Activated naive CD4-positive, alpha-beta T cell treated with anti-CD3 and anti-CD28 coated beads, Interleukin-2, amount 50 U/mL, for 24 hours (primary cell): ENCODE data around the gene GNAS.

Source experiments
- H3K27ac Mint-ChIP-seq: one replicate; pipeline ENCODE4 v1.8.0; 2021; ENCODE audit warnings: mild to moderate bottlenecking, mixed read lengths
- H3K27me3 Mint-ChIP-seq: one replicate; pipeline ENCODE4 v1.8.0; 2021; ENCODE audit warnings: mixed read lengths
- H3K36me3 Mint-ChIP-seq: one replicate; pipeline ENCODE4 v1.8.0; 2021; ENCODE audit warnings: mixed read lengths
- H3K4me1 Mint-ChIP-seq: one replicate; pipeline ENCODE4 v1.8.0; 2021; ENCODE audit warnings: mixed read lengths
- H3K4me3 Mint-ChIP-seq: one replicate; pipeline ENCODE4 v1.8.0; 2021; ENCODE audit warnings: mild to moderate bottlenecking, mixed read lengths
- H3K9me3 Mint-ChIP-seq: one replicate; pipeline ENCODE4 v1.8.0; 2021; ENCODE audit warnings: mixed read lengths

GNAS gene

GRCh38 chr20:58892932-58893224 lies 40.4 kb downstream of the GNAS start:
- Mint-ChIP-seq H3K9me3 (no peaks in the 10 kb centered on the region), H3K4me1 (peaks cover 54% of the 10 kb centered on the region)

GRCh38 chr20:58893355-58894120 lies 41.0 kb downstream of the GNAS start:
- peak overlapping the region; percentile 97 for H3K27ac Mint-ChIP-seq
- peak overlapping the region; percentile 90 for H3K4me3 Mint-ChIP-seq
- peaks cover 10% of the 10 kb centered on the region for H3K36me3 Mint-ChIP-seq
- H3K4me1 Mint-ChIP-seq = peaks cover 56% of the 10 kb centered on the region
- H3K27me3 Mint-ChIP-seq = no peaks in the 10 kb centered on the region
- no peaks in the 10 kb centered on the region for H3K9me3 Mint-ChIP-seq

More at GRCh38 chr20:58892932-58893224, 40.4 kb downstream of the GNAS start:
- Mint-ChIP-seq H3K27ac (peak overlapping the region; percentile 98), H3K4me3 (peak overlapping the region; percentile 98), H3K27me3 (no peaks in the 10 kb centered on the region), H3K36me3 (peaks cover 9% of the 10 kb centered on the region)

- Mint-ChIP-seq H3K4me3 (peak overlapping the region; percentile 90), H3K36me3 (peaks cover 13% of the 10 kb centered on the region), H3K9me3 (no peaks in the 10 kb centered on the region), H3K4me1 (peaks cover 67% of the 10 kb centered on the region), H3K27ac (peak overlapping the region; percentile 97), H3K27me3 (no peaks in the 10 kb centered on the region)
Observed at GRCh38 chr20:58894652-58895447, 42.3 kb downstream of the GNAS start.

GRCh38 chr20:58895448-58896180 lies 43.1 kb downstream of the GNAS start:
- H3K27me3 Mint-ChIP-seq = no peaks in the 10 kb centered on the region
- peaks cover 74% of the 10 kb centered on the region for H3K4me1 Mint-ChIP-seq
- H3K4me3 Mint-ChIP-seq = peak overlapping the region; percentile 90
- H3K27ac Mint-ChIP-seq = peak overlapping the region; percentile 97
- H3K36me3 Mint-ChIP-seq = peaks cover 13% of the 10 kb centered on the region
- H3K9me3 Mint-ChIP-seq = no peaks in the 10 kb centered on the region

GRCh38 chr20:58896820-58897219 lies 44.3 kb downstream of the GNAS start:
- no peak overlapping the region for H3K4me3 Mint-ChIP-seq
- H3K4me1 Mint-ChIP-seq = peaks cover 82% of the 10 kb centered on the region
- no peaks in the 10 kb centered on the region for H3K27me3 Mint-ChIP-seq
- H3K27ac Mint-ChIP-seq = peak overlapping the region; percentile 43
- H3K36me3 Mint-ChIP-seq = peaks cover 14% of the 10 kb centered on the region
- no peaks in the 10 kb centered on the region for H3K9me3 Mint-ChIP-seq

- Mint-ChIP-seq H3K4me1 (peaks cover 87% of the 10 kb centered on the region), H3K4me3 (no peak overlapping the region), H3K36me3 (peaks cover 17% of the 10 kb centered on the region), H3K27ac (peak overlapping the region; percentile 68), H3K9me3 (no peaks in the 10 kb centered on the region), H3K27me3 (no peaks in the 10 kb centered on the region)
Observed at GRCh38 chr20:58897488-58897887, 45.0 kb downstream of the GNAS start.

DNA sequence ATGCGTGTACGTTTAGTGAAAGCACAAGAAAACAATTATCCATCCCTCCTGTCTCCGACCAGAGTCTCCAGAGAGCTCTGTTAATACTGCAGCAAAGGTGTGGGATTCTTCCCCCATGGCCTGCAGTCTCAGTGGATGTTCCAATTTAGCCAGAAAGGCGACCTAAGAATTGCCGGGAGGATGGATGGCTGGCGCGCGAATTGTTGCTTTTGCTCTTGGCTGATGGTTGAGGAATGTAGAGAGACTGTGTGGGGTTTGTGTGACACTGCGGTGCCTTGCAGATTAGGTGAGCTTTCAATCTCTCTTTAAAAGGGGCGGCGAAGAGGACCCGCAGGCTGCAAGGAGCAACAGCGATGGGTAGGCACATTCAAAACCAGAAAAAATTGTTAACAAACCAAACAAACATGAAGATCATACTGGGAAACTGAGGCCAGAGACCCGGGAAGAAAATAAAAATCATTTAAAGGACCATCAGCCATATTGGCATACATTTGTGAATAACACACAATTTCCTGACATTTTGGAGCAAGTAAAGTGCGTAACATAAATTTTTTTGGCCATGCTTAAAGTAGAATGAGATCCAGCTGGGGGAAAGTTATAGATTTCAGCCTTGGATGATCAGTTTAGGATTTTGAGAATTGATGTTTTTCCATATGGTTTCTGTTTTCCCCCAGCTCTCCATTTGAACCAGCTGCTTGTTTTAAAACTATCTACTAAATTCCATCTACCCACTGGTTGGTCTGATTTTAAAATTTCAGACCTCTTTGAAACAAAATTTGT lies 46.3 kb downstream of the GNAS start:
- Mint-ChIP-seq H3K9me3 (no peaks in the 10 kb centered on the region), H3K4me3 (no peak overlapping the region), H3K36me3 (peaks cover 16% of the 10 kb centered on the region), H3K27me3 (no peaks in the 10 kb centered on the region), H3K27ac (no peak overlapping the region), H3K4me1 (peaks cover 84% of the 10 kb centered on the region)

DNA sequence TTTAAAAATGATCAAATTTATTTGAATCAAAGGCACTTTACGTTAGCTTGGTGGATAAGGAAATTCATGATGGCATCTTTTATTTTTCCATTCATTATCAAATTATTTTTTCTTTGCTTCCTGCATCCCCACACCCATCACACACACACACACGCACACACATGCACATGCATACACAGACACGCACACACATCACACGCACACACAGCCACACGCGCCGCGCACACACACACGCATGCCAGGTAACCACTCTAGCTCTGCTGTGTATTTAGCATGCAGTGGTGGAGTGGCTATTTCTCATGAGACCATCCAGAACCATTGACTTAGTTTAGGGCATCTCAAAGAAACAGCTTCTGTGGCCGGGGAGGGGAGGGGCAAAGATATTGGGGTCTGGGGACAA lies 47.0 kb downstream of the GNAS start:
- H3K27ac Mint-ChIP-seq = peak overlapping the region; percentile 56
- H3K4me1 Mint-ChIP-seq = peaks cover 78% of the 10 kb centered on the region
- no peaks in the 10 kb centered on the region for H3K9me3 Mint-ChIP-seq
- no peaks in the 10 kb centered on the region for H3K27me3 Mint-ChIP-seq
- no peak overlapping the region for H3K4me3 Mint-ChIP-seq
- peaks cover 18% of the 10 kb centered on the region for H3K36me3 Mint-ChIP-seq

- Mint-ChIP-seq H3K27me3 (no peaks in the 10 kb centered on the region), H3K4me3 (no peak overlapping the region), H3K9me3 (no peaks in the 10 kb centered on the region), H3K27ac (peak overlapping the region; percentile 3), H3K4me1 (peaks cover 76% of the 10 kb centered on the region), H3K36me3 (peaks cover 24% of the 10 kb centered on the region)
Observed at GRCh38 chr20:58900397-58900796, 47.9 kb downstream of the GNAS start.

DNA sequence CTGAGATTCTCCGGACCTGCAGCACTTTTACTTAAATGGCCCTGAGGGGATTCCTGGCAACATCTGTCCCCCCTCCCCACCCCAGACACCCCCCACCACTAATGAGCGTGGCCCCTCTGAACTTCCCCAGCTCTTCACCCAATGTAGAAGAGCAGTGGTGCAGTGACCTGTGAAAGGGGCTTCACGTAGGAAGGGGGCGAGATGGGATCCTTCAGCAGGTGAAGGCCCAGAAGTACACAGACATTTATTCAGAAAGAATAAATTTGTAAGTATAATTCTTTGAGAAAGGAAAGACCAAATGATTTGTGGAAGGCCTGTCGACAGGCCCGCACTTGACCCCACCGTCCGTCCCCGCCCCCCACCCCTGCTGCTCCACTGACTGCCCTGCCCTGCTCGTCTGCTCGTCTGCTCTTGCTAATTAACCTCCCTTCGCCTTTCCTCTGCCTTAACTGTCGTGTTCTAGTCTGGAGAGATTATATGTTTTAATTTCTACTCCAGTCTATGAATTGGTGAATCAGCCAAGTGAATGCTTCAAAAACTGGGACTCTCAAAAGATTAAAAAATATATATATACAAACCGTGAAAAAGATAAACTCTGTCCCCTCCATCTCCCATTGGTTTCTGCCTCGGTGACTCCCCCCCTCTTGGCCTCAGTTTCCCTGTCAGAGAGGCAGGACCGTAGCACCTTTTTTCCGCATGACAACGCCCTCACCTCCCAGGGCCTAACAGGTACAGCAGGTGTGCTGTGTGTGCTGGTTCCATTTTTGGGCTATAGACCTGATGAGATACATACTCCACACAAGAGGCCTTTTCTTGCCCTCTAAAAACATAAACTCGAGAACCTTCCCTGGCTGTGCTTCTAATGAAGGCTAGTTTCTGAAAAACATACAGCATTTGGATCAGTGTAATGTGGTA lies 49.2 kb downstream of the GNAS start:
- H3K9me3 Mint-ChIP-seq = no peaks in the 10 kb centered on the region
- peaks cover 76% of the 10 kb centered on the region for H3K4me1 Mint-ChIP-seq
- H3K27ac Mint-ChIP-seq = peak overlapping the region; percentile 59
- H3K27me3 Mint-ChIP-seq = no peaks in the 10 kb centered on the region
- peaks cover 28% of the 10 kb centered on the region for H3K36me3 Mint-ChIP-seq
- H3K4me3 Mint-ChIP-seq = peak overlapping the region; percentile 58

GRCh38 chr20:58903614-58904013 lies 51.1 kb downstream of the GNAS start:
- Mint-ChIP-seq H3K27ac (no peak overlapping the region), H3K9me3 (no peaks in the 10 kb centered on the region)

DNA sequence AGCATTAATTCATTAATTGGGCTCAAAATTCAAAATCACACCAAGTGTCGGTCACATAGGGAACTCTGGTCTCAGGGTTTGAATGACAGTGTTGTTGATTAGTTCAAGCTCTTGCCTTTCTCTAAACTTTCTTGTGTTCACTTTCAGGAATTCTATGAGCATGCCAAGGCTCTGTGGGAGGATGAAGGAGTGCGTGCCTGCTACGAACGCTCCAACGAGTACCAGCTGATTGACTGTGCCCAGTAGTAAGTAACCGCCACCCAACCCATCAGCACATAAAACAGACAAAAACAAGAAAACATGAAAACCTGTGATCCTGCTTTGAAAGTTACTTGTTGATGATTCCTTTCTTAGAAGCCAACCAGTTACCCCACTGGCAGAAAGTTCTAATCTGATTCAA lies 52.7 kb downstream of the GNAS start:
- Mint-ChIP-seq H3K36me3 (peaks cover 31% of the 10 kb centered on the region), H3K27ac (peak overlapping the region; percentile 79), H3K9me3 (no peaks in the 10 kb centered on the region), H3K4me1 (peaks cover 63% of the 10 kb centered on the region), H3K4me3 (no peak overlapping the region), H3K27me3 (no peaks in the 10 kb centered on the region)

More at GRCh38 chr20:58903614-58904013, 51.1 kb downstream of the GNAS start:
- peaks cover 28% of the 10 kb centered on the region for H3K36me3 Mint-ChIP-seq
- H3K27me3 Mint-ChIP-seq = no peaks in the 10 kb centered on the region
- peaks cover 77% of the 10 kb centered on the region for H3K4me1 Mint-ChIP-seq
- H3K4me3 Mint-ChIP-seq = no peak overlapping the region

GRCh38 chr20:58906111-58906510 lies 53.6 kb downstream of the GNAS start:
- Mint-ChIP-seq H3K27me3 (no peaks in the 10 kb centered on the region), H3K36me3 (peaks cover 34% of the 10 kb centered on the region), H3K27ac (peak overlapping the region; percentile 23), H3K4me1 (peaks cover 54% of the 10 kb centered on the region), H3K4me3 (no peak overlapping the region), H3K9me3 (no peaks in the 10 kb centered on the region)

DNA sequence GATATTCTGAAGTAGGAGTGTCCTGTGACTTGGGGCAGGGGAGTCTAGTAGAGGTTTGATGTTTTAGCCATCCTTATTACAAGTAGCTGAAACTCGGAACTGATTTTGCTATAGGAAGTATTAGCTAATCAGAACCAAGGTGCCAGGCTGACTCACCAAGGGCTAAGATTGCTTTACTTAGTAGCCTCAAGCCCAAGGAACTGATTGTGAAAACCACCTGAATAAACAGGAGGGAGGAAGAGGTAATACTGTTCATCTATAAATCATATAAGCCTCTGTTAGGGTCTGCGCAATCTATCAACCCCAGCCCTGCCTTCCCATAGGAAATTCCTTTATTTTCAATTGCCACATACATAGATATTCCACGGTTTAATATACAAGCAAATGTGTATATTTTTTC lies 54.4 kb downstream of the GNAS start:
- peak overlapping the region; percentile 51 for H3K27ac Mint-ChIP-seq
- peaks cover 38% of the 10 kb centered on the region for H3K36me3 Mint-ChIP-seq
- H3K4me1 Mint-ChIP-seq = peaks cover 55% of the 10 kb centered on the region
- H3K27me3 Mint-ChIP-seq = no peaks in the 10 kb centered on the region
- peak overlapping the region; percentile 19 for H3K4me3 Mint-ChIP-seq
- H3K9me3 Mint-ChIP-seq = no peaks in the 10 kb centered on the region
